IPS DF 4.7 (cell line): ENCODE results near the gene SH3BGRL3.
"Not testable (repeated sequence)": the region's sequence is repeated elsewhere in the genome, so short reads cannot be mapped to it uniquely, and the experiment has no call there.

Experiments
- DNase-seq: peaks from one replicate; pipeline ENCODE4 v3.0.0-alpha.2; 2013; ENCODE audit warnings: low spot score; ENCODE audit errors: extremely low read depth

Gene SH3BGRL3

DNA sequence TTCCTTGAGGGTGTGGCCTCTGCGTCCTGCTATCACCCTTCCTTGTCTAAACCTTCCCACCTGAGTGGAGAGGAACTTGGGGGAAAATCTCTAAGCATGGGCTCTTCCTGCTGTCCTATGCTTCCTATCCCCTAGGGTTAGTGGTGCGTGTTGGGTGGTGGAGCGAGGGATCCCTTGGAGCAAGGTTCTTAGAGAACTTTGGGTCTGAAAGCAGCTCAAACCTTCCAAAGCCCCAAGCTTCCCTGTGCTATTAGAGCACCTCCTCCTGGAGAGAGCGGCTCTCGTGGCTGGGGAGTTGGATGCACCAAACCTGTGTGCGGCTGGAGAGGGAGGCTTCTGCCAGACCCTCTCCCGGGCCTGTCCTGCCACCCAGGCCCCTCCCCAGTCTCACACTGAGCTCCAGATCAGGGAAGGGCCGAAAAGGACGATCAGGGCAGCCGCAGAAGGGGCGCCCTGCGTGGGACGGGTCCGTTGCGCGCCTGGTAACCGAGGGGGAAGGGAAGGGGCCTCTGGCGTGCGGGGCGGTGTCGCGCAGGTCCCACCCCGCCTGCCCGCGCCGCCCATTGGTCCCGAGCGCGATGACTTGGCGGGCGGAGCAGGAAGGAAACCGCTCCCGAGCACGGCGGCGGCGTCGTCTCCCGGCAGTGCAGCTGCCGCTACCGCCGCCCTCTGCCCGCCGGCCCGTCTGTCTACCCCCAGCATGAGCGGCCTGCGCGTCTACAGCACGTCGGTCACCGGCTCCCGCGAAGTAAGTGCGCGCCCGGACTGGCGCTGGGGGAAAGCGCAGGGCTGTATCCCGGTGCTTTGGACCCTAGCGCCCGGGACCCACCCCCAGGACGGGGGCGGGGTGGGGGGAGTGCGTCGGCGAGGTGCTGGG, at the start of gene SH3BGRL3:
Gene SH3BGRL3 (plus strand): TSS at position 631 of the 877 bp plus-strand sequence. CDS start 70 bp downstream, at position 701.
- no peak for DNase-seq

DNA sequence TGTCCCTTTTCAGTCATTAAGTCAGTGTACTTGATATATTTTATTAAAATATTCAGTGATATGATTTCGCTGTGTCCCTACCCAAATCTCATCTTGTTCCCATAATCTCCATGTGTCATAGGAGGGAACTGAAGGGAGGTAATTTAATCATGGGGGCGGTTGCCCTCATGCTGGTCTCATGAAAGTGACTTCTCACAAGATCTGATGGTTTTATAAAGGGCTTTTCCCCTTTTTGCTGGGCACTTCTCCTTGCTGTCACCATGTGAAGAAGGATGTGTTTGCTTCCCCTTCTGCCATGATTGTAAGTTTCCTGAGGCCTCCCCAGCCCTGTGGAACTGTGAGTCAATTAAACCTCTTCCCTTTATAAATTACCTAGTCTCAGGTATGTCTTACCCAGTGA, 49.2 kb upstream of the SH3BGRL3 start:
- not testable (repeated sequence) for DNase-seq

DNA sequence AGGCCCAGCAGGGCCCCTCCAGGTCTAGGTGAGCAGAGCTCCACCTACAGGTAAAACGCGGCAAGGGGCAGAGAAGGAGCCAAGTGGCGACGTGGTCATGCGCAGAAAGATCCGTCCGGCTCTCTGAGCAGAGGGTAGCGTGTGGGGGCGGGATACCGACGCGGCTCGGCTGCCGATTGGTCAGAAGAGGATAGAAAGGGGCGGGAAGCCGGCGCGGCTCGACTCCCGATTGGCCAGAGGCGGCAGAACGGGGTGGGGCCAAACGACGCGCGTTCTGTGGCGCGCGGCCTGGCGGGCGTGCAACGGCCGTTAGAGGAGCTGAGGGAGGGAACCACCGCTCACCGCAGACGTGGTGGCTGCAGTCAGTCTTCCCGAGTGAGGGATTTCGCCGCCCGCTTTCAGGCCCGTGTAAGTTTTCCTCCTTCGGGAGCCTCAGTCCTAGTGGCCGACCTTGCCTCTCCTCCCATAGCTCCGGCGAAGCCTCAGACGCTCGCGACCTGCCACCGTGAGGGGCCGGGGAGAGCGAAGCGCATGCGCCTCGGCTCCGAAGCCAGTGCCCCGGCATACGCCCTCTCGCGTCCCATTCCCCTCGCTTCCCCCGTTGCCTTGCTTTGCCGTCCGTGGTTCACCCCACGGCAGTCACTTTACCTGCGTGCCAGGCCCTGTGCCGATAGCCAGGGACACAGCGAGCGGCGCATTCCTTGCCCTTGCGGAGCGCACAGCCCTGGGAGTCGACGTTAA, 45.8 kb upstream of the SH3BGRL3 start, which contains the start of gene CEP85:
Gene CEP85 (plus strand): TSS at position 298 of the 741 bp plus-strand sequence. CDS start 5,584 bp downstream, outside the sequence.
- peak; percentile 95 for DNase-seq

DNA sequence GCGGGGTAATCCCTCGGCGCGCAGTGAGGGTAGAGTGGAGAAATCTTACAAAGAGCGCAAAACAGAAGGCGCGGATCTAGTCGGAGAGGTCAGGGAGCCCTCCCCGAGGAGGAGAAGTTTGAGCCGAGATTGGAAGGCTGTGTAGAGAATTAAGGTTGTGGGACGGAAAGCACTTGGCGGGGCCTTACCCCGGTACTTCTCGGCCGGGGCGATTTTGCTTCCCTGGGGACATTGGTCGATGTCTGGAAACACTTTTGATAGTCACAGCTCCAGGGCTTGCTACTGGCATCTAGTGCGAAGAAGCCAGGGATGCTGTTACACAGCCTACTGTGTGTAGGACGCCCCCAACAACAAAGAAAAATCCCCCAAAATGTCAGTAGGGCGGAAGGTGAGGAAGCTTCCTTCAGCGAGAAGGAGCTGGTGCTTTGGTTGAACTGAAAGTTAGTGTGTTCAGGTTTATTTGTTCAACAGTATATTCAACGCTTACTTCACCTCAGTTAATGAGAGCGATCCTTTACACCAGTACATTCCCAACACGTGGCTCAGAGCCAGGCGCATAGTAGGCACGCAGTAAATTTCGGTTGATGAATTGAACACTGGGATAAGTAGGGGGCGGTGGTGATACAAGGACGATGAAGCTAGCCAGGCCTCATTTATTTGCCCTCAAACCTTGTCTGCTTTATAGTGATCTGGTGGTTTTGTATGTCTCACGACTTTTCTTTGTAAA, 45.1 kb upstream of the SH3BGRL3 start:
- DNase-seq, result no peak

DNA sequence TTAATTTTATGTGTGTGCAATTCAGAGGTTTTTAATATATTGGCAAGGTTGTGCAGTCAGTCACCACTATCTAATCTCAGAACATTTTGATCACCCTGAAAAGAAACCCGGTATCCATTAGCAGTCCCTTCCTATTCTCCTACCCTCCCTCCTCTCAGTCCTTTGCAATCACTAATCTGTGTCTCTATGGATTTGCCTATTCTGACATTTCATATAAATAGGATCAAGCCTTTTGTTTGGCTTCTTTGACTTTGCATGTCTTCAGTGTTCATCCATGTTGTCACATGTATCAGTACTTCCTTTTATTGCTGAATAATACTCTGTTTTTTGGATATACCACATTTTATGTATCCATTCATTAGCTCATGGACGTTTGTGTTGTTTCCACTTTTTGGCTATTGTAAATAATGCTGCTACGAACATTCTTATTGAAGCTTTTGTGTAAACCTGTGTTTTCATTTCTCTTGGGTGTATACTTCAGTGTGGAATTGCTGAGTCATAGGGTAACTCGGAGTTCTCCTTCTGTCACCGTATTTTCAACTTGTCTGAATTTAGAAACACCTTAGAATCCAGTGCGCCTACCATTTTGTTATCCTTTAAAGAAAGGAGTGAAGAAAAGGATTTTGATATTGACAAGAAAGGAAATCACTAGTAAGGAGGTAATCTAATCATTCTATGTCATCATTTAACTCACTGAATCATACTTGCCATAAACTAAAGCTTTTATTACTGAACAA, 42.5 kb upstream of the SH3BGRL3 start:
- DNase-seq, result no peak

DNA sequence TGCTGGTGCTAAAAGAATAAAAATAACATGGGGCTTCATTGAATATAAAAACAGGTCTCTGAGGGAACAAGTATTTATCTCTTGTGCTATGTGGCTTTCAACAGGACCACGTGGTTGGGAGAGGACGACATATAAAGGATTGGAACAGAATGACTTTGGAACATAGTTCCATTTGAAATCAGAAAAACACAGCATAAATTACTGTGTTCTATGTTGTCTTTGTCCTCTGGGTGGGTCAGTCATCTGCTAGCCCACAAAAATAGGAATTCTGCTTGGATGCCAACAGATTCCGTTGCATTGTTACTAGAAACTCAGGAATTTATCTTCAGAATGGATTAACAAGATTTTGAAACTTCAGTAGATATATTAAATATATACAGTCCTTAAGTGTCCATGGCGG, 40.0 kb upstream of the SH3BGRL3 start:
- no peak for DNase-seq

DNA sequence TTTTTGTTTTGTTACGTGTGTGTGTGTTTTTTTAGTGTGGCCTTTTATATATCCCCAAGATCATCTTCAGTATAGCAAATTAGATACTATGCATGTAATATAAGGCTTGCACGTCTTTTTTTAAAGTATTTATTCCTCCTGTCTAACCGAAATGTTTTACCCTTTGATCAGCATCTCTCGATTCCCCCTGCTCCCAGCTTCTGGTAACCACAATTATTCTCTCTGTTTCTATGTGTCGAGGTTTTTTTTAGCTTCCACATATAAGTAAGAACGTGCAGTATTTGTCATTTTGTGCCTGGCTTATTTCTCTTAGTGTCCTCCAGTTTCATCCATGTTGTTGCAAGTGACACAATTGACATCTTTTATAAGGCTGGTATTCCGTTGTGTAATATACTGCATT, 27.2 kb upstream of the SH3BGRL3 start:
- DNase-seq, result no peak

DNA sequence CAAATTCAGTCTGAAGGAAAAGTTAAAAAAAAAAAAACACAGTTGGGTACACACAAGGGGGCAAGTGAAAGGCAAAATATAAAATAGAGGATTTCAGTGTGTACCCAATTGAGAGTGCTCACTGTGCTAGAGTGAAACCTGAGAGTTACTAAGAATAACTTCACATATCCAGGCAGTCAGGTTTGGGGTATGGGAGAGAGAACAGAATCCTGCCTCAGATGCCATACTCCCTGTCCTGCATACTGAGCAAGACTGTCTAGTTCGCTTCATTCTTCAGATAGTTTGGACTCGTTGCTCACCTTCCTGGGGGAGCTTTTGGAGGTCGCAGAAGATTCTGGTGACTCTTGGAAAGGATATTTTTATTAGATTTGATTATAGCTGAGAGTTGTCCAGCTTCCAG, 25.5 kb upstream of the SH3BGRL3 start:
- DNase-seq, result no peak

DNA sequence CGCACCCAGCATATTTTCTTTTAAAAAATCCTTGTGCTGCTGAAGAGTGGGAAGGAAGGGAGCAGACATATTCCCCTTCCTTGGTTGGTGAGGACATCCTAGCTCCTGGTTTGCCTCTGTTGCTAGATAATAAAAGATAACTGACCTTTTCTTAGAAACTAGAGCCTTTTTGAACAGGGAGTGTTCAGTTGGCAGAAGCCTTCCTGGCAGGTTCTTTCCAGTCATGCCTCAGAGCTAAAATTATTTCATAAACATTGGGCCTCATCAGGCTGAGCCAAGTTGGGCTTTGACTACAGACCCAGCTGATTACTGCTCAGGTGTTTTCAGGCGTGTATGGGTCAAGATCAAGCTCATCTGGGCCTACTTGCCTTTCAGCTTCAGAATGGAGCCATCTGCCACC, 22.7 kb upstream of the SH3BGRL3 start:
- no peak for DNase-seq

DNA sequence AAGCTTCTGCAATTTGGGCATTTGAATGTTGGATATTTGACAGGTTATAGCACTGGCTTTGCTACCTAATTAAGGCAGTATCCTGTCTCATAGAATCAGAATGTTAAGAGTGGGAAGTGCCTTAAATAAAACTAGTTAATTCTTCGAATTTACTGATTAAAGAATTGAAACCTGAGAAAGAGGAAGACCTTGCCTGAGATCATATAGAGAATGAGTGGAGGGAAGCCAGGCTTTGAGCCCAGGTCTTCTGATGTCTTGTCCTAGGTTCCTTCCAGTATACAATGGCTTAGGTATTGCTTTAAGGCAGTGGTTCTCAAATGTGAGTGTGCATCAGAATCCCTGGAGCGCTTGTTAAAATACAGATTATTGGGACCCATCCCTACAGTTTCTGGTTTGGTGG, 20.9 kb upstream of the SH3BGRL3 start:
- no peak for DNase-seq

DNA sequence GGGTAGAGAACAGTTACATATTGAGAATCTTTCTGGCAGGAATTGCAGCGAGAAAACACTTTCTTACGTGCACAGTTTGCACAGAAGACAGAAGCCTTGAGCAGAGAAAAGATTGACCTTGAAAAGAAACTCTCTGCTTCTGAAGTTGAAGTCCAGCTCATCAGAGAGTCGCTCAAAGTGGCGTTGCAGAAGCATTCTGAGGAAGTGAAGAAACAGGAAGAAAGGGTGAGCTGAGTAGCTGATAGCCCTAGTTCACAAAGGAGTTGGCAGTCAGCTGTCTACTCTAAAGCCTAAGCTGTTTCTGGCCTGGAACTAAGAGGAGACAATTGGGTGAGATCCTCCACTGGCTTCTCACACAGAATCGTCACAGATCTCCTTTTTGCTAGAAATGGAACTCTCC, 20.3 kb upstream of the SH3BGRL3 start:
- no peak for DNase-seq

DNA sequence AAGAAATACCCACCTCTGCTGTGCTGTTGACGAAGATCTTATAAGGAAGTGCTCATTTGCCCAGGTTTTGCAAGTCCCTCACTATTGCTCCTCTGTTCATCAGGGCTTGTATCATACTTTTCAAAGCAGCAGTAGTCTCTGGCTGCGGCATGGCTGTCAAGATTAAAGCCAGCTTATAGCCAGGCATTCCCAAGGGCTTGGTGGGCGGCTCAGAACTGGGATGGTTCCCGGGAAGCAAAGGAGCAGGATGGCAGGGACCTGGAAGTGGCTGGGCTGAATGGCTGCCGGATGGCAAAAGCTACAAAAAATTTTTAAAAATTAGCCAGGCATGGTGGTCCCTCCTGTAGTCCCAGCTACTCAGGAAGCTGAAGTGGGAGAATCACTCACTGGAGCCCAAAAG, 16.7 kb upstream of the SH3BGRL3 start:
- no peak for DNase-seq

DNA sequence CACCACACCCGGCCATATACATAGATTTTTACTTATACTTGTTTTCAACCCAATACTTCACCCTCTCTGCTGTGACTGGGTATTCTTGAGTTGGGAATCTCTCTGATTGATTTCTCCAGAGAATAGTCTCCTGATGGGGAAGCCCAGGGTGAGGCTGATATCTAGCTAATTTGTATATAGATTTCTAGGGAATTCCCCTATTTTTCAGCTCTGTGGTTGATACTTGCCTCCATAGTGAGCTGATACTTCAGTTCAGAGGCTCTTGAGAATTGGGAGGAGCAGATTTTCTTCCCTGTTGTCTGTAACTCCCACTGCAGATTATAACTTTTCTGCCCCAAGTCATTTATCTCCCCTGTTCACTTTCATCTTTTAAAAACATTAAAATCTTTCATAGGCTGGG, 14.5 kb upstream of the SH3BGRL3 start:
- DNase-seq, result no peak

DNA sequence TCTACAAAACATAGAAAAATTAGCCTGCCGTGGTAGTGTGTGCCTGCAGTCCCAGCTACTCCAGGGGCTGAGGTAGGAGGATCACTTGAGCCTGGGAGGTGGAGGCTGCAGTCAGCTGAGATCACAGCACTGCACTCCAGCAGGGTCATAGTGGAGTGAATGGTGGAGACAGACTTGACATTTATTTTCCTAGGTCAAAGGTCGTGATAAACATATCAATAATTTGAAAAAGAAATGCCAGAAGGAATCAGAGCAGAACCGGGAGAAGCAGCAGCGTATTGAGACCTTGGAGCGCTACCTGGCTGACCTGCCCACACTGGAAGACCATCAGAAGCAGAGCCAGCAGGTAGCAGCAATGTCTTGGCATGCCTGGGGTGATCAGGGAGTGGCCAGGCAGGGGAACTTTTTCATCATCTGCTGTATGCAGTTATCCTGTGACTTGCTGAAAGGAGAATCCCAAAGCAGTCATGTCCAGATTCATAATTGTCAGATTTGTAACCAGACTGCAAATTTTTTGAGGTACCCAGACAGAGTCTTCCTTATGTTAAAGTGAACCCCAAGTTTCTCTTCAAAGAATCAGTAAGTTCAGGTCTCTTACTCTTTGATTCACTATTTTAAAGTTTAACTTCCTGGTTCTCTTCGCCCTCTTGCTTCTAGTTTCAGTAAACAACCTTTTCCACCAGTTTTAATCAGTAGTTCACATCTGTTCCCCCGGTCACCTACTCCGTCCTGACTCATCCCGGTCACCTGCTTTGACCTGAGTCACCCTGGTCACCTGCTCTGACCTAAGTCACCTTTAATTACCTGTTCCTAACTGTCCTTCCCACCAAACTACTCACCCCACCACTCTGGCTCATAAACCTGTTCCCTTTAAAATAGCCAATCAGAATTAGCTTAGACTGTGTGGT, 11.3 kb upstream of the SH3BGRL3 start:
- DNase-seq, result no peak

DNA sequence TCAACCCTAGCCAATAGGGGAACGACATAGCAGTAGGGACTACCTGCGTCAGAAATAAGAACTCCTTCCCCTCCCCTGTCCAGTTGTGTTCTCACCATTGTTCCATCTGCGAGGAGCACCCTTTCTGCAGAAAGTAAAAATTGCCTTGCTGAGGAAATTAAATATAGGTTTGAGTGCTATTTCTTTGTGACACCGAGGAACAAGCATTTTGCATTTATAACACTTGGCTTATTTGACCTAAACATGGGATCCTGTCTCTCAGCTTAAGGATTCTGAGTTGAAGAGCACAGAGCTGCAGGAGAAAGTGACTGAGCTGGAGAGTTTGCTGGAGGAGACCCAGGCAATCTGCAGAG, 10.7 kb upstream of the SH3BGRL3 start:
- DNase-seq, result no peak

DNA sequence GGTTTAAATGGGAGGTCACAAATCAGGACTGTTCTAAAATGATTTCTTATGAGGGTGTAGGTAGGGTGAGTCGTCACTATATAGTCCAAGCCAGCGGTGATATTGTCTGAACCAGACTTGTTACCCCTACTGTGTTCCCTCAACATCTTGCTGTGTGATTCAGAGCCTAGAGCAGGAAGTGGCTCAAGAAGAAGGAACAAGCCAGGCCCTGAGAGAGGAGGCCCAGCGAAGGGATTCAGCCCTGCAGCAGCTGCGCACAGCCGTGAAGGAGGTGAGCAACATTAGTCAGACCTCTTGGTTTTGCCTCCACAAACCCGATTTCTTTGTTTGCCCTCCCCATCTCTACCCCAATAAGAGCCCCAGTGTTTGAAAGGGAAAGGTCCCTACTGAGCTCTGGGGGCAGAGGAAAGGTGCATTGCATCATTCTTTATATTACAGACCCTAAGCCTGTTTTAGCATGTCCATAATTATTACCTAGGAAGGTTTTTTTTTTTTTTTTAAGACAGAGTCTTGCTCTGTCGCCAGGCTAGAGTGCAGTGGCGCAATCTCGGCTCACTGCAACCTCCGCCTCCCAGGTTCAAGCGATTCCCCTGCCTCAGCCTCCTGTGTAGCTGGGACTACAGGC, 5.0 kb upstream of the SH3BGRL3 start:
- DNase-seq, result no peak

DNA sequence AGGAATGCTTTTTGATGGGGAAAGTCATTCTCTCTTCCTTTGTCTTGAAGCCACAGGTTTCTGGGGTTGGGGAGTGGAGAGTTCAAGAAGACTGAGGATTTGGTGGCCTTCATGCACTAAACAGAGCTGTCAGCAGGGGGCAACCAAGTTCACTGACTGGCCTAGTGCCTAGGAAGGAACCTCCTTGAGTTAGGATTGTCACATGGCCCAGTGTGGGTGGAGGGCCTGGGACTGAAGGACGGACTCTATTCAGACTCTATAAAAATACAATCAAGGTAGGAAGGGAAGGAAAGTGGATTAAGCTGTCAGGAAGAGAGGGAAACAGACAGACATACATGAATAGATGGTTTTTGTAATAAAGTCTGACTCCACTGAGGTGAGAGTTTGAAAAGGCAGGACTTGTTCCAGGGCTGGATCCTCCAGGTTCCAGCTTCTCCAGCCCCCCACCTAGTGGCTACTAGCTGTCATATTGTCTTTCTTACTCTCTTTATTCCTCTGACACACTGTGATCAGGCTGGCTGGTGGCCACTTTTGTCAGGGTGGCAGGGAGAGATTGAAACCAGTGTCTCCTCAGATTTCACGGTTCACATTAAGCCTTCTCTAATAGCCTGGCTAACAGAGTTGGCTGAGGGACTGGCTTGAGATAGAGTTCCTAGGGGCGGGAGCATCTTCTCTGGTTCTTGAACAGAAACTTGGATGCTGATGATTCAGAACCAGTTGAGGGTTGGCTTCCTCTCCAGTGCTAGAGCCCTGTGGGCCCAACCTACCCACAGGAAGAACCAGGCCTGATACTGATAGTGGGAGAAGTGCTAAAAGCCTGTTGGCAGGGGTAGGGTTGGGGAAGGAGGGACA, 4.1 kb upstream of the SH3BGRL3 start:
- DNase-seq, result no peak

DNA sequence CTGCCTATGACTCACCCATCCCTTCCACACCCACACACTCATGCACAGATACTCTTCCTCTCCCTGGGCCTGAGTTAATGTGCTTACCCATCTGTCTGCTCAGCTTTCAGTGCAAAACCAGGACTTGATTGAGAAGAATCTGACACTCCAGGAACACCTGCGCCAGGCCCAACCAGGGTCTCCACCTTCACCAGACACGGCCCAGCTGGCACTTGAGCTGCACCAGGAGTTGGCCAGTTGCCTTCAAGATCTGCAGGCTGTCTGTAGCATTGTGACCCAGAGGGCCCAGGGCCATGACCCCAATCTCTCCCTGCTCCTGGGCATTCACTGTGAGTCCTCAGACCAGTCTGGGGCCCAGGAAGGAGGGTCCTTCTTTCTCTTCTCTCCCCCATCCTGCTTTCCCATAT, 3.5 kb upstream of the SH3BGRL3 start:
- DNase-seq, result no peak

DNA sequence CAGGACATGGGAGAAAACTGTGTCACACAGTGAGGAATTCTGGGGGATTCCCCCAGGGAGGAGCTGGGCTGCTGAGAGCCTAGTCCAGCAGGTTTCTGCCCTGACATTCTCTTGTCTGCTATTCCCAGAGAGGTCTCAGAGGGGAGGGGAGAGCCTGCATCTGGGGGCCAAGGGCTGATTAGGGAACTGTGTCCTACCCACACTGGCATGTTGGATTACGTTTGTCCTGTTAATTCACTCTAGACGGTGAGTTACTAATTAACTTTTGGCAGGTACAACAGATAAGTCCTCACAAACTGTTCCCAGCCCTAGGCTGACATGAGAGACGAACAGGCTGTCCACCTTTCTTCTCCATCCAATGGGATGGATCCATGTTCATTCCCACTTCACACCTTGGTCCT, 2.6 kb upstream of the SH3BGRL3 start:
- DNase-seq, result no peak
